ENCODE data around the gene CYTH3.

GRCh38 chr7:6164491-6164890 lies 107.9 kb downstream of the CYTH3 start:
- TF ChIP-seq POLR2A (IDR thresholded peaks at IDR 0.05; ENCODE audit: low read depth, low read length) (no peak), POLR2AphosphoS5 (IDR thresholded peaks at IDR 0.05; ENCODE audit: low read depth, low read length) (no peak), POU2F2 (IDR thresholded peaks at IDR 0.05; ENCODE audit: low read depth, low read length) (no peak), TAF1 (IDR thresholded peaks at IDR 0.05; ENCODE audit: low read depth, low read length) (no peak), PAX5 (IDR thresholded peaks at IDR 0.05; ENCODE audit: insufficient read depth, low read length, severe bottlenecking) (peak; percentile 7)
